B cell (primary cell): ENCODE results near the gene ZBED1.
"Not testable (repeated sequence)": the region's sequence is repeated elsewhere in the genome, so short reads cannot be mapped to it uniquely, and the experiment has no call there.

Source experiments
- EZH2 ChIP-seq: IDR thresholded peaks from 2 replicates; pipeline ENCODE4 v1.6.1; 2012; ENCODE audit warnings: borderline replicate concordance, low read depth, mild to moderate bottlenecking, moderate library complexity, low read length; ENCODE audit not compliant: insufficient read depth, poor library complexity, severe bottlenecking
- TF ChIP-seq, protein P1 (sequence below): fragments of 200-600 bp; IDR thresholded peaks from one replicate; pipeline ENCODE4 v1.8.0; 2022; ENCODE audit warnings: antibody characterized with exemption, mild to moderate bottlenecking

GRCh38 chrX:2519638-2520037 lies 18.9 kb upstream of the ZBED1 start:
- TF ChIP-seq, protein P1, sequence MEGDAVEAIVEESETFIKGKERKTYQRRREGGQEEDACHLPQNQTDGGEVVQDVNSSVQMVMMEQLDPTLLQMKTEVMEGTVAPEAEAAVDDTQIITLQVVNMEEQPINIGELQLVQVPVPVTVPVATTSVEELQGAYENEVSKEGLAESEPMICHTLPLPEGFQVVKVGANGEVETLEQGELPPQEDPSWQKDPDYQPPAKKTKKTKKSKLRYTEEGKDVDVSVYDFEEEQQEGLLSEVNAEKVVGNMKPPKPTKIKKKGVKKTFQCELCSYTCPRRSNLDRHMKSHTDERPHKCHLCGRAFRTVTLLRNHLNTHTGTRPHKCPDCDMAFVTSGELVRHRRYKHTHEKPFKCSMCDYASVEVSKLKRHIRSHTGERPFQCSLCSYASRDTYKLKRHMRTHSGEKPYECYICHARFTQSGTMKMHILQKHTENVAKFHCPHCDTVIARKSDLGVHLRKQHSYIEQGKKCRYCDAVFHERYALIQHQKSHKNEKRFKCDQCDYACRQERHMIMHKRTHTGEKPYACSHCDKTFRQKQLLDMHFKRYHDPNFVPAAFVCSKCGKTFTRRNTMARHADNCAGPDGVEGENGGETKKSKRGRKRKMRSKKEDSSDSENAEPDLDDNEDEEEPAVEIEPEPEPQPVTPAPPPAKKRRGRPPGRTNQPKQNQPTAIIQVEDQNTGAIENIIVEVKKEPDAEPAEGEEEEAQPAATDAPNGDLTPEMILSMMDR = not testable (repeated sequence)
- TF ChIP-seq EZH2 = not testable (repeated sequence)
